NCI-H1436 treated with DMSO at 0.1 percent for 48 hours (cell line): ENCODE results near the gene OPN1SW.

Source experiments
- DNase-seq: peaks from one replicate; lab custom pipeline; 2025; lab: John Stamatoyannopoulos, UW

The OPN1SW gene

GRCh38 chr7:128757203-128757602 is 18.4 kb downstream of the OPN1SW start:
- DNase-seq = no peak

GRCh38 chr7:128755819-128756476 is 19.6 kb downstream of the OPN1SW start:
- DNase-seq = peak; percentile 49

- no peak for DNase-seq
Observed at GRCh38 chr7:128755075-128755818, 20.3 kb downstream of the OPN1SW start.

GRCh38 chr7:128752251-128752650 is 23.3 kb downstream of the OPN1SW start:
- no peak for DNase-seq

- DNase-seq = no peak
Observed at GRCh38 chr7:128747327-128748079, 28.1 kb downstream of the OPN1SW start.

- DNase-seq = no peak
Observed at GRCh38 chr7:128745706-128746105, 29.9 kb downstream of the OPN1SW start.

GRCh38 chr7:128744366-128744905 is 31.2 kb downstream of the OPN1SW start:
- DNase-seq = no peak

- no peak for DNase-seq
Observed at GRCh38 chr7:128743112-128743772, 32.4 kb downstream of the OPN1SW start.

GRCh38 chr7:128742206-128742605 is 33.4 kb downstream of the OPN1SW start:
- no peak for DNase-seq

- DNase-seq = no peak
Observed at GRCh38 chr7:128741491-128741890, 34.1 kb downstream of the OPN1SW start.

GRCh38 chr7:128740996-128741395 is 34.6 kb downstream of the OPN1SW start:
- no peak for DNase-seq

GRCh38 chr7:128739990-128740682 is 35.5 kb downstream of the OPN1SW start:
- DNase-seq = no peak

GRCh38 chr7:128739048-128739962 is 36.3 kb downstream of the OPN1SW start, which contains the start of gene CALU:
TSS of gene CALU (plus strand) at chr7:128739359. CDS start at chr7:128748584, 9,225 bp downstream.
- peak; percentile 69 for DNase-seq

- no peak for DNase-seq
Observed at GRCh38 chr7:128738570-128739047, 37.0 kb downstream of the OPN1SW start.

- DNase-seq = no peak
Observed at GRCh38 chr7:128737867-128738385, 37.7 kb downstream of the OPN1SW start.

GRCh38 chr7:128737441-128737840 is 38.2 kb downstream of the OPN1SW start:
- no peak for DNase-seq

- no peak for DNase-seq
Observed at GRCh38 chr7:128735436-128735835, 40.2 kb downstream of the OPN1SW start.

GRCh38 chr7:128734890-128735289 is 40.7 kb downstream of the OPN1SW start:
- DNase-seq = no peak

- DNase-seq = no peak
Observed at GRCh38 chr7:128733278-128733645, 42.3 kb downstream of the OPN1SW start.
